Measurements from ENCODE around the gene RNF150.

DNA sequence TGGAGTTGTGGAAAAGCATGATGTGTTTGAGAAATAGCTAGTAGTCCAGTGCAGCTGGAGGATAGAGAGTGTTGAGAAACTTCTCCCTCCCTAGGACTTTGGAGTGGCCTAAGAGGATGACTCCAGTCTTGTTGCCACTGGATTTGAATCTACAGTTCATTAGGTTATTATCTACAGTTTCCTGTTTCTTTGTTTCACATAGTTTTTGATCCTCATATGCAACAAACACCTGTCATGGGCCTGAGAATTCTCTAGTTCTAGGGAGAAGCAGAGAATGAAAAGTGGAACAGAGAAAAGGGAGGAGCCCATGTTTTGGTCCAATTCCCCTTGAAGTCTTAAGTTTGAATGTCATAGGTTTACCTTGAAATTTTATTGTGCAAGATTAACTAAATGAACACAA, 303.4 kb downstream of the RNF150 start:
- TF ChIP-seq, protein P1, sequence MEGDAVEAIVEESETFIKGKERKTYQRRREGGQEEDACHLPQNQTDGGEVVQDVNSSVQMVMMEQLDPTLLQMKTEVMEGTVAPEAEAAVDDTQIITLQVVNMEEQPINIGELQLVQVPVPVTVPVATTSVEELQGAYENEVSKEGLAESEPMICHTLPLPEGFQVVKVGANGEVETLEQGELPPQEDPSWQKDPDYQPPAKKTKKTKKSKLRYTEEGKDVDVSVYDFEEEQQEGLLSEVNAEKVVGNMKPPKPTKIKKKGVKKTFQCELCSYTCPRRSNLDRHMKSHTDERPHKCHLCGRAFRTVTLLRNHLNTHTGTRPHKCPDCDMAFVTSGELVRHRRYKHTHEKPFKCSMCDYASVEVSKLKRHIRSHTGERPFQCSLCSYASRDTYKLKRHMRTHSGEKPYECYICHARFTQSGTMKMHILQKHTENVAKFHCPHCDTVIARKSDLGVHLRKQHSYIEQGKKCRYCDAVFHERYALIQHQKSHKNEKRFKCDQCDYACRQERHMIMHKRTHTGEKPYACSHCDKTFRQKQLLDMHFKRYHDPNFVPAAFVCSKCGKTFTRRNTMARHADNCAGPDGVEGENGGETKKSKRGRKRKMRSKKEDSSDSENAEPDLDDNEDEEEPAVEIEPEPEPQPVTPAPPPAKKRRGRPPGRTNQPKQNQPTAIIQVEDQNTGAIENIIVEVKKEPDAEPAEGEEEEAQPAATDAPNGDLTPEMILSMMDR (IDR thresholded peaks at IDR 0.05; ENCODE audit: low read depth, low read length) = no peak
- TF ChIP-seq EZH2phosphoT487 (IDR thresholded peaks at IDR 0.05; ENCODE audit: low read depth) = no peak

Data from OCI-LY3 (cell line).